EH (cell line): ENCODE data around the gene FLNB.
A peak's percentile ranks its signal among the peaks of the same experiment; 100 is the strongest.

Source experiments
- DNase-seq: peaks from one replicate; pipeline ENCODE4 v3.0.0-alpha.2; 2015; ENCODE audit warnings: low read depth

Gene FLNB

GRCh38 chr3:58078610-58079009 lies 70.4 kb downstream of the FLNB start:
- DNase-seq: no peak

GRCh38 chr3:58079773-58080172 lies 71.6 kb downstream of the FLNB start:
- DNase-seq: no peak

- peak; percentile 42 for DNase-seq
Observed at GRCh38 chr3:58082047-58082446, 73.8 kb downstream of the FLNB start.

GRCh38 chr3:58084166-58084565 lies 75.9 kb downstream of the FLNB start:
- peak; percentile 42 for DNase-seq

- DNase-seq: no peak
Observed at GRCh38 chr3:58084788-58085543, 76.7 kb downstream of the FLNB start.

DNA sequence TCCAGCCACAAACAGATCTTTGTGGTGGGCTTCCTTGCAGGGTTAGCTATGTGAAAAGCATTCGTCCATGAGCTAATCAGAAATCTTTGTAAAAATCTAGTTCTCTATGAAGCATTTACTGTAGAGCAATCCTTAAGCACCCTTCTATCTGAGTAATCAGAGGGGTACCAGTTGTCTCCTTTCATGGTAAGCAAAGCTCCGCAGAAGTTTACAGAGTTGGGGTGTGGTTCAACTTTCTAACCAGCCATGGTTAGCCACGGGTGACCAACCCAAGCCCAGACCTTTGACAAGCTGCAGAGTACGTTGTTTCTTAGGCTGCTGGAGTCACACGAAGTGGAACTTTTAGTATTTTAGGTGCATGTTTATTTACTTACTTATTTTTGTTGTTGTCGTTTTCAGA lies 77.4 kb downstream of the FLNB start:
- no peak for DNase-seq

GRCh38 chr3:58088501-58088900 lies 80.3 kb downstream of the FLNB start:
- no peak for DNase-seq

GRCh38 chr3:58090351-58090750 lies 82.1 kb downstream of the FLNB start:
- DNase-seq: peak; percentile 19

- DNase-seq: peak; percentile 19
Observed at GRCh38 chr3:58092521-58092920, 84.3 kb downstream of the FLNB start.

DNA sequence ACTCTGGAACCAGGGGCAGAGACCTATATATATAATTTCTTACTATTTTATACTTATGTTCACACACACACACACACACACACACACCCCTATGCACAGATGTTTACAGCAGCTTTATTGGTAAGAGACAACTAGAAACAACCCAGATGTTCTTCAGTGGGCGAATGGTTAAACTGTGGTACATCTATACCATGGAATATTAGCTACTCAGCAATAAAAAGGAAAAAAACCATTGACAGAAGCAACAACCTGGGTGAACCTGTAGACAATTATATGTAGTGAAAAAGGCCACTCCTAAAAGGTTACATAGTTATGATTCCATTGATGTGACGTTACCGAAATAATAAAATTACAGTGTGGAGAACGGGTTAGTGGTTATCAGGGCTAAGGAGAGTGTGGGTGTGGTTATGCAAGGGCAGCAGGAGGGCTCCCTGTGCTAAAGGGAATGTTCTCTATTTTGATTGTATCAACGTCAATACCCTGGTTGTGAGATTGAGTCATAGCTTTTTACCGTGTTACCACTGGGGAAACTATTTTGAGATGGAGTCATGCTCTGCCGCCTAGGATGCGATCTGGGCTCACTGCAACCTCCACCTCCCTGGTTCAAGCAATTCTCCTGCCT lies 85.5 kb downstream of the FLNB start:
- DNase-seq: peak; percentile 87

- no peak for DNase-seq
Observed at GRCh38 chr3:58094657-58095056, 86.4 kb downstream of the FLNB start.

GRCh38 chr3:58095603-58096138 lies 87.4 kb downstream of the FLNB start:
- peak; percentile 10 for DNase-seq

DNA sequence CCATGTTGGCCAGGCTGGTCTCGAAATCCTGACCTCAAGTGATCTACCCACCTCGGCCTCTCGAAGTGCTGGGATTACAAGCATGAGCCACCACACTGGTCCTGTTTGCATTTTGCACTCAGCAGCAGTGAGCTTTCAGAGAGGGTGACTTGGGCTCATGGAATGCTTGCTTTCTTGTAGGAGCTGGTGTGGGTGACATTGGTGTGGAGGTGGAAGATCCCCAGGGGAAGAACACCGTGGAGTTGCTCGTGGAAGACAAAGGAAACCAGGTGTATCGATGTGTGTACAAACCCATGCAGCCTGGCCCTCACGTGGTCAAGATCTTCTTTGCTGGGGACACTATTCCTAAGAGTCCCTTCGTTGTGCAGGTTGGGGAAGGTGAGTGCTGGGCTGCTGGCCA lies 90.3 kb downstream of the FLNB start:
- DNase-seq: peak; percentile 10

DNA sequence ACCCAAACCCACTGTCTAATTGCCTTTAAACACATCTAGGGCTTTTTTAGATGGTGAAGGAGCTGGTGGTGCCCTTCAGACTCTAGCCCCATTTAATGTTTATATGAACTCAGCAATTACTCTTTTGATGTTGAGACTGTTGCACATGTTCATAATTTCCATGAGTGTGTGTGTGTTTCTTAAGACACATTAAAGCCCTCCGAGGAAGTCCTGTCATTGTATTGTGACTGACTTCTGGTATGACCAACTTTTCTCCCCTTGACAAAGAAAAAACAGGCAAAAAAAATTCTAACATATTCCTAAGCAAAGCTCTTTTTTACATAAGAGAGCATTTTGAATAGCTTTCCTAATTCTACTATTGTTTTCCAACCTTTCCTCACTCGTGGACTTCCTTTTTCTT lies 91.6 kb downstream of the FLNB start:
- no peak for DNase-seq

GRCh38 chr3:58101499-58102389 lies 93.5 kb downstream of the FLNB start:
- no peak for DNase-seq

DNA sequence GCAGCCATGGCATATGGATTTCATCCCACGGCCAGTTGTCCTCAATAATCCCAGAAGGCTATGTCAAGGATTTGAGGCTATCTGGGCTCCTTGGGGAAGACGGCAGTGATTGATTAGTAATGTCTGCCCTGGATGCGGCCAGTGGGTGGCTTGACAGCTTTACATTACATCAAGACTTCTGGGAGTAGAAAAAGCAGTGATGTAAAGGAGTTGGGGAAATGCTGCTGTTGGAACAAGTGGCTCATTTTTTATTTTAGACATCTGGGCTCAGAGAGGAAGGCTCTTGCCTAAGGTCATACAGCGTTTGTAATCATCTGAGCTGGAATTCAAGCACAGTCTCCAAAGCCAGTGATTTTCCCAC lies 94.1 kb downstream of the FLNB start:
- no peak for DNase-seq

GRCh38 chr3:58102976-58103451 lies 94.8 kb downstream of the FLNB start:
- no peak for DNase-seq

GRCh38 chr3:58104151-58104550 lies 95.9 kb downstream of the FLNB start:
- DNase-seq: no peak

DNA sequence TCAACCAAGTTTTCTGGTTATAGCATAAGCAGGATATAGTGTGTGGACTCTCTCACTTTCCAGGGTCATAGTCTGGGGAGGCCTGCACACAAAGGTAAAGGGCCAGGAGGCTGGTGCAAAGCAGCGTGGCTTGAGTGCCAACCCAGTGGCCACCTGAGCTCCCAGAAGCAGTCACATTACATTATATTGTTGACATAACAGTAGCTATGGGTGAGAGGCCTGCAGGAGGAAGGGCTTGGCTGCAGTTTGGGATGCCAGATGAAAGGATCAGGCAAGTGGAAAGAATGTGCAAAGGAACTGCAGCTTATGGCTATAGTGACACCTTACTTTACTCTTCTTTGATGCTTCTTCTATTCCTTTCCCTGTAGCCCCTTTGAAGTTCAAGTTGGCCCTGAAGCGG lies 96.5 kb downstream of the FLNB start:
- no peak for DNase-seq

DNA sequence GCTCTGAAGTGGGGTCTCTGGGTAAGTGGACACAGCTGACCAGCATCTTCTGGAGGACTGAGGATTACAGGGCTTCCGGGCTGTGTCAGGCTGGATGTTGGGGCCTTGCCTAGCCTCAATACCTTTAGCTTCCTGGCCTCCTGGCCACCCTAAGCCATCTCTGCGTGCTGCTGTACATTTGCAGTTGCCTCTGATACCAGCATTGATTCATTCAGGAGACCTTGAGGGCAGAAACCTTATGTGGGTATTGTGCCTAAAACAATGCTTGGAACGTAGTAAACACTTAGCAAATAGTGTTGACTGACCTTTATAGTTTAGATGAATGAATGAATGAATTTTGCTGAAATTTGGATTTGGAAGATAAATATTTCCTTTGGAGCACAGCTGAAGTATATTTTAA lies 97.0 kb downstream of the FLNB start:
- DNase-seq: no peak

DNA sequence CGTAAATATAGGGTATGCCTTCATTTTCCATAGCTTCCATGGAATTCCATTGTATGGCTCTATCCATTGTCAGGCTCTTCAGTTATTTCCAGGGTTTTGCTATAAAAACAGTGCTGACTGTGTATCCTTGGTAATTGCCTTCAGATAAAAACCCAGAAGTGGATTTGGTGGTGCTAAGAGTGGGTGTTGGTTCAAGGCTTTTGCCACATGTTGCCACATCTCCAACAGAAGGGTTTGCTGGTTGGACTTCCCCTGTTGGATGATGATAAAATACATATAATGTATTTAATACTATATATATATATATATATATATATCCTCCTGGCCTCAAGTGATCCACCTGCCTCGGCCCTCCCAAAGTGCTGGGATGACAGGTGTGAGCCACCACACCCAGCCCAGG lies 97.8 kb downstream of the FLNB start:
- no peak for DNase-seq

- DNase-seq: no peak
Observed at GRCh38 chr3:58106640-58107039, 98.4 kb downstream of the FLNB start.

- no peak for DNase-seq
Observed at GRCh38 chr3:58107597-58107996, 99.4 kb downstream of the FLNB start.
